Stimulated activated CD4-positive, alpha-beta T cell treated with anti-CD3 and anti-CD28 coated beads, Interleukin-1b, Interleukin-23, amount 100 ng/mL, for 1 hour (primary cell): Measurements from ENCODE around the gene SLC34A1.
"Not testable (repeated sequence)": the region's sequence is repeated elsewhere in the genome, so short reads cannot be mapped to it uniquely, and the experiment has no call there.

Source experiments
- DNase-seq, 2 donors: peaks; one replicate each; pipeline ENCODE4 v3.0.0-alpha.2; 2020; ENCODE audit warnings: low read depth in 2 of 2

SLC34A1 gene

GRCh38 chr5:177355162-177355867 lies 28.9 kb upstream of the SLC34A1 start:
- no peak for DNase-seq

- no peak for DNase-seq
Measured at GRCh38 chr5:177355868-177356168, 28.4 kb upstream of the SLC34A1 start.

DNA sequence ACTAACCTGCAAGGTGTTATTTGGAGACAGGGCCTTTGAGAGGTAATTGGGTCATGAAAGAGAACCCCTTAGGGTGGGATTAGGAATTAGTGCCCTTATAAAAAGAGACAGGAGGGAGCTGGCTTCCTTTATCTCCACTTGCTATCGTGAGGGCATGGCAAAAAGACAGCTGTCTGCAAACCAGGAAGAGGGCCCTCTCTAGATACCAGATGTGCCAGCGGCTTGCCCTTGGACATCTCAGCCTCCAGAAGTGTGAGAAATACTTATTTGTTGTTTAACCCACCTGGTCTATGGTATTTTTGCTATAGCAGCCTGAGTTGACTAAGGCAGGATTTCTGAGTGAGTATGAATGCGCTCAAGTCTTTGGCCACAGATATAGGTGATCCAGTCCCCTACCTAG lies 27.5 kb upstream of the SLC34A1 start:
- no peak for DNase-seq

- no peak for DNase-seq
Measured at GRCh38 chr5:177357146-177357458, 27.1 kb upstream of the SLC34A1 start.

DNA sequence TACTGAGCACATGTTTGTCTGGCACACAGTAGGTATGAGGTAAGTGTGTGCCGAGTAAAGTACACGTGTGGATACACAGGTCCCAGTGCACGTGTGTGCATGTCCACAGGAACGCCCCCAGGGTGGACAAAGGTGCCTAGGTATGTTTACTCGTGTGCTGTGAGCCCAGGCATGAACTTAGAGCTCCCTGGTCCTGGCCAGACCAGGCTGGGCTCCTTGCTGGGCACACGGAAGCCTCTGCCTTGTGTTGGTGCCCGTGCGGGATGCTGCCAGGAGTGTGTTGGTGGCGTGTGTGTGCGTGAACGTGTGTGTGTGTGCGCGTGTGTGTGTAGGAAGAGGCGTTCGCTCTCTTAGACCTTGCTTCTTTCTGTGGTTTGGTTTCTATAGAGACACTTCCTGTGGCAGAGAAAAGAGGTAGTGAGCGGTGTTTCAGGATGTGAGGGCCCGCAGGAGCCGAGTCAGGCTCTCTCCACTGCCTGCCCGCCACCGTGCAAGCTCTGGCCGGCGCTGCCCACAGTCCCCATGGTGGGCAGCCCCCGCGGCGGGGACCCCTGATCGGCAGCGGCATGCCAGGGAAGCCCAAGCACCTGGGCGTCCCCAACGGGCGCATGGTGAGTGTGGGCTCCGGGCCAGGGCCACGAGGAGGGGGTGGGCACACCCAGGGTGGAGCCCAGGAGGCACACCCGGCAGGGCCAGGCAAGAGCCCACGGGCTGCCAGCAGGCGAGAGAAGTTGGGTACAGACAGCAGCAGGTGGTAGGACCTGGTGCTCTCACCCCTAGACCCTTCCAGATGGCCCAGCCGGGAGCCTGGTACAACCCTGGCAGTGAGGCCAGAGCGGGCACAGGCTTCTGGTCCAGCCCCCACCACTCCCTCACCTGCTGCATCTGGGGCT lies 26.5 kb upstream of the SLC34A1 start, which contains the start of gene RGS14:
Gene RGS14, plus strand, starts transcription at position 466 of the 893 bp plus-strand sequence. Its CDS starts 101 bp downstream, at position 567.
- no peak for DNase-seq

- no peak for DNase-seq
Measured at GRCh38 chr5:177358370-177358819, 25.8 kb upstream of the SLC34A1 start.

GRCh38 chr5:177359451-177359851 lies 24.8 kb upstream of the SLC34A1 start:
- no peak for DNase-seq

DNA sequence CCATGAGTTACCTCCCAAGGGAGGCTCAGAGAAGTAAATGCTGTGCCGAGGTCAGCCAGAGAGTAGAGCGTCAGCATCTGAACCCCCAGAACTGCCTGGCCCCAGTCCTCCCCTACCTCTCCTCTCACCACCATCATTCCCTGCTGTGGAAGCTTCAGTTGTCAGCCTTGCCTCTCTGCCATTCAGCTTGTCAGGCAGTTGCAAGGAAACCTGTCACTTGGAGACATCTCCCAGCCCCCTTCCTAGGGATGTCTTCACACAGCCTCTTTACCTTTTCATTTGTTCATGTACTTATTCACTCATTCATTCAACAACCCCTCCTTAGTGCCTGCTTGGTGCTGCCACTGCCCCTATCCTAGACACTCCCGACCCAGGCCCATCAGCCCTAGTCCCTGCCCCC lies 24.4 kb upstream of the SLC34A1 start:
- no peak for DNase-seq

DNA sequence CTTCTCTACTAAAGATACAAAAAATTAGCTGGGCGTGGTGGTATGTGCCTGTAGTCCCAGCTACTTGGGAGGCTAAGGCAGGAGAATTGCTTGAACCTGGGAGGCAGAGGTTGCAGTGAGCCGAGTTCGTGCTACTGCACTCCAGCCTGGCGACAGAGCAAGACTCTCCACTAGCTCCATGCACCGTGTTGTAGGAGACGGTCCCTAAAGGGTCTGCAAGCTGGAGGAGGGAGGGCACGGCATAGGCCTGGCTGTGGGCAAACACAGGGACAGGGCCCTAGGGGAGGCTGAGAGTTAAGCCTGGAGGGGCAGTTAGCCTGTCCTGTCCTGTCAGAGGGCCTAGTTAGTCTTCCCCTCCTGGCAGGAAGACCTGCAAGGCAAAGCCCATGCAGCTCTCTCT lies 23.5 kb upstream of the SLC34A1 start:
- not testable (repeated sequence) for DNase-seq

GRCh38 chr5:177361418-177362291 lies 22.6 kb upstream of the SLC34A1 start:
- DNase-seq: no peak

DNA sequence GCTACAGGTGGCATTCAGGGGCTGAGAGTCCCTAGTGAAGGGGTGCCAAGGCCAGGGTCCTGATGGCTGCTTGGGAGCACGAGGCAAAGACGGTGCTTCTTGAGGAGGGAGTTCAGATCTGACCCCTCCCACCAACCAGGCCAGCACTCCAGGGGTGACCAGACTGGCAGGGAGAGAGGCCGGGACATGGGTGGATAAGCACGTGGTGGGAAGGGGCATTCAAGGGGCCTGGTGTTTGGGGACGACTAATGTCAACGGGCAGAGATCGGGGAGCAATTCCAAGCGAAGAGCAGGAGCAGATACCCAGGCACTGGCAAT lies 22.0 kb upstream of the SLC34A1 start:
- DNase-seq: no peak

DNA sequence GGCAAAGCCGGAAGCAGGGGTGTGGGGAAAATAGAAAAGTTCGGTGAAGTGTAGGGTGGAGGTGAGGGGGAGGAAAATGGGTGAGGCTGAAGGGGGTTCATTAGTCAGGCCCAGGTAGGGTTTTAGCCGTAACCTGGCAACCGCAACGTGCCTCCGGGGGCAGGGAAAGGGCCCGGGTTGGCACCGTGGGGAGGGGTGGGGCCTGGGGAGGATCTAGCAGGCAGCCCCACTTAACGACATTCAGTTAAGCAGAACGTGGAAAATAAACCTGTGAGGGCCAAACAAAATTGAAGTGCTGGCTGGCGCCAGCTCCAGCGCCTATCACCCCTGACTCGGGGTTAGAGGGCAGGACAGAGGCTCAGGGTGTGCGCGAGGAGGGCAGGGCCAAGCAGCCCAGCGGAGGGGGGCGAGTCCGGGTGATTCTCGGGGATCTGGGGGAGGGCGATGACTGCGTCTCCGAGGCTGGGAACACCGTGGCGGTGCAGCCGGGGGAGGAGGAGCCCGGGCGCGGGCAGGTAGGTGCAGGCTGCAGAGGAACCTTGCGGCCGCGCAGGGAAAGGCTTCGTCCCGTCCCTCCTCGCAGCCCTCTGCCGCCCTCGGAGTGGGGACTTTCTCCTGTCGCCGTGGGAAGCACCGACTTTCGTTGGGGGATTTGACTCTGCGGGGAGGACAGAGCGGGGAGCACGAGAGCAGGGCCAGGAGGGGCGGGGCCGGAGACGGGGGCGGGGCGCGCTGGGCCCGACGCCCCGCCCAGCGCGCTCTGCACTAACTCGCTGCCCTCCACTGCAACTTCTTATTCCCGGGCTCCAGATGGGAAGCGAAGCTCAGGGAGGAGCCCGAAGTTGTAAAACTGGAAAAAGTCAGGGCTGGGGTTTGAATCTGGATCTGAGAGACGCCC lies 21.4 kb upstream of the SLC34A1 start:
- DNase-seq: peak in 1 of 2 donors; percentile 57

- no peak for DNase-seq
Measured at GRCh38 chr5:177363565-177363964, 20.7 kb upstream of the SLC34A1 start.

GRCh38 chr5:177364159-177364962 lies 19.9 kb upstream of the SLC34A1 start:
- DNase-seq: no peak

GRCh38 chr5:177365845-177366527 lies 18.2 kb upstream of the SLC34A1 start:
- no peak for DNase-seq

DNA sequence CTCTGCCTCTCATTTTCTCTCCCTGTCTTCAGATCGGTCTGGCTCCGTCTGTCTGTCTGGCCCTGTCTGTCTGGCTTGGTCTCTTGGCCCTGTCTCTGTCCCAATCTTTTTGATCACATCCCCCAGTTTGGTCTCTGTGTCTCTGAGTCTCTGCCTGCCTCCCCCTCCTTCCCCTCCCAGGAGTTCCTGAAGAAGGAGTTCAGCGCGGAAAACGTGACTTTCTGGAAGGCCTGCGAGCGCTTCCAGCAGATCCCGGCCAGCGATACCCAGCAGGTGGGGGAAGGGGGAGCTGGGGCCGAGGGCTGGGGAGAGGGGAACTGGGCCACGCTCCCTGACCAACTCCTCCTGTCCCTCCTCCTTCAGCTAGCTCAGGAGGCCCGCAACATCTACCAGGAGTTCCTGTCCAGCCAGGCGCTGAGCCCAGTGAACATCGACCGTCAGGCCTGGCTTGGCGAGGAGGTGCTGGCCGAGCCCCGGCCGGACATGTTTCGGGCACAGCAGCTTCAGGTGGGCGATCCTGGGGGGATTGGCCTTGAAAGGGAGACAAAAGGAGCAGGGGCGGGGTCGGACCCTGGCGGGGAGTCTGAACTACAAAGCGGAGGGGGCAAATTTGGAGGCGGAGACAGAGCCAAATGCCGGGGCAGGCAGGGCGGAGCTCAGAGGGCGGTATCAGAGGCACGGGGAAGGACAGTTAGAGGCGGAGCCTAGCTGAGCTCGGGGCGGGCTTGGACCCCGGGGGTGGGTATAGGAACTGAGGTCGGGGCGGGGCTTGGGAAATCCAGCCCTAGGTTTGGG lies 17.5 kb upstream of the SLC34A1 start:
- DNase-seq: no peak

GRCh38 chr5:177367323-177367848 lies 16.8 kb upstream of the SLC34A1 start:
- DNase-seq: no peak

GRCh38 chr5:177367981-177368868 lies 16.0 kb upstream of the SLC34A1 start:
- no peak for DNase-seq
